Neuron (in vitro differentiated cells): ENCODE results near the gene PEX5L.

Source experiments
- H2AFZ ChIP-seq: one replicate; pipeline ENCODE4 v1.6.1; 2013; ENCODE audit warnings: low read depth, mild to moderate bottlenecking, inconsistent platforms, low read length, moderate library complexity
- H3K27me3 ChIP-seq: one replicate; pipeline ENCODE4 v1.6.1; 2013; ENCODE audit warnings: low read length; ENCODE audit not compliant: insufficient read depth
- H3K36me3 ChIP-seq: one replicate; pipeline ENCODE4 v1.6.1; 2013; ENCODE audit warnings: low read length; ENCODE audit not compliant: insufficient read depth
- H3K4me1 ChIP-seq: one replicate; pipeline ENCODE4 v1.6.1; 2013; ENCODE audit warnings: low read length; ENCODE audit not compliant: insufficient read depth
- H3K4me3 ChIP-seq: 2 replicates; pipeline ENCODE4 v1.5.1; 2013; ENCODE audit warnings: mild to moderate bottlenecking, low read length, moderate library complexity
- H3K9me3 ChIP-seq: one replicate; pipeline ENCODE4 v1.6.1; 2013; ENCODE audit warnings: low read length

PEX5L gene

GRCh38 chr3:179943117-179943880 is 93.4 kb downstream of the PEX5L start:
- H2AFZ ChIP-seq, result peak overlapping the region; percentile 57
- H3K4me1 ChIP-seq, result peaks cover 6% of the 10 kb centered on the region
- no peaks in the 10 kb centered on the region for H3K36me3 ChIP-seq
- H3K9me3 ChIP-seq, result no peaks in the 10 kb centered on the region
- H3K27me3 ChIP-seq, result no peaks in the 10 kb centered on the region
- no peak overlapping the region for H3K4me3 ChIP-seq

GRCh38 chr3:179942553-179943075 is 94.1 kb downstream of the PEX5L start:
- H3K4me3 ChIP-seq, result no peak overlapping the region
- H3K9me3 ChIP-seq, result no peaks in the 10 kb centered on the region
- no peaks in the 10 kb centered on the region for H3K36me3 ChIP-seq
- H3K4me1 ChIP-seq, result peaks cover 6% of the 10 kb centered on the region
- H2AFZ ChIP-seq, result no peak overlapping the region
- no peaks in the 10 kb centered on the region for H3K27me3 ChIP-seq

GRCh38 chr3:179935710-179936109 is 101.0 kb downstream of the PEX5L start:
- H3K27me3 ChIP-seq, result no peaks in the 10 kb centered on the region
- H3K4me1 ChIP-seq, result no peaks in the 10 kb centered on the region
- no peak overlapping the region for H2AFZ ChIP-seq
- H3K9me3 ChIP-seq, result no peaks in the 10 kb centered on the region
- no peak overlapping the region for H3K4me3 ChIP-seq
- H3K36me3 ChIP-seq, result no peaks in the 10 kb centered on the region

GRCh38 chr3:179933914-179934313 is 102.8 kb downstream of the PEX5L start:
- Histone ChIP-seq H2AFZ (no peak overlapping the region), H3K4me1 (no peaks in the 10 kb centered on the region), H3K27me3 (no peaks in the 10 kb centered on the region), H3K36me3 (no peaks in the 10 kb centered on the region), H3K9me3 (no peaks in the 10 kb centered on the region), H3K4me3 (no peak overlapping the region)

GRCh38 chr3:179933080-179933479 is 103.7 kb downstream of the PEX5L start:
- H3K4me1 ChIP-seq, result no peaks in the 10 kb centered on the region
- H3K4me3 ChIP-seq, result no peak overlapping the region
- H3K27me3 ChIP-seq, result no peaks in the 10 kb centered on the region
- no peaks in the 10 kb centered on the region for H3K36me3 ChIP-seq
- no peak overlapping the region for H2AFZ ChIP-seq
- no peaks in the 10 kb centered on the region for H3K9me3 ChIP-seq

- H3K27me3 ChIP-seq, result no peaks in the 10 kb centered on the region
- H3K4me1 ChIP-seq, result no peaks in the 10 kb centered on the region
- H3K36me3 ChIP-seq, result no peaks in the 10 kb centered on the region
- no peak overlapping the region for H3K4me3 ChIP-seq
- no peak overlapping the region for H2AFZ ChIP-seq
- H3K9me3 ChIP-seq, result no peaks in the 10 kb centered on the region
These were observed 104.1 kb downstream of the PEX5L start for GRCh38 chr3:179932674-179933073.

- H3K36me3 ChIP-seq, result no peaks in the 10 kb centered on the region
- H3K27me3 ChIP-seq, result no peaks in the 10 kb centered on the region
- H3K4me3 ChIP-seq, result no peak overlapping the region
- no peaks in the 10 kb centered on the region for H3K9me3 ChIP-seq
- H3K4me1 ChIP-seq, result no peaks in the 10 kb centered on the region
- H2AFZ ChIP-seq, result no peak overlapping the region
These were observed 107.6 kb downstream of the PEX5L start for GRCh38 chr3:179929091-179929529.

GRCh38 chr3:179927191-179927590 is 109.5 kb downstream of the PEX5L start:
- Histone ChIP-seq H3K27me3 (no peaks in the 10 kb centered on the region), H3K4me3 (no peak overlapping the region), H2AFZ (no peak overlapping the region), H3K9me3 (no peaks in the 10 kb centered on the region), H3K36me3 (no peaks in the 10 kb centered on the region), H3K4me1 (no peaks in the 10 kb centered on the region)

GRCh38 chr3:179921951-179922350 is 114.8 kb downstream of the PEX5L start:
- H3K9me3 ChIP-seq, result no peaks in the 10 kb centered on the region
- peaks cover 2% of the 10 kb centered on the region for H3K4me1 ChIP-seq
- H3K27me3 ChIP-seq, result no peaks in the 10 kb centered on the region
- no peaks in the 10 kb centered on the region for H3K36me3 ChIP-seq
- H3K4me3 ChIP-seq, result no peak overlapping the region
- no peak overlapping the region for H2AFZ ChIP-seq

GRCh38 chr3:179921500-179921899 is 115.2 kb downstream of the PEX5L start:
- Histone ChIP-seq H3K4me3 (no peak overlapping the region), H3K27me3 (no peaks in the 10 kb centered on the region), H3K4me1 (peaks cover 2% of the 10 kb centered on the region), H3K9me3 (no peaks in the 10 kb centered on the region), H2AFZ (no peak overlapping the region), H3K36me3 (no peaks in the 10 kb centered on the region)

GRCh38 chr3:179907784-179908482 is 128.8 kb downstream of the PEX5L start:
- Histone ChIP-seq H3K4me3 (no peak overlapping the region), H3K4me1 (no peaks in the 10 kb centered on the region), H3K27me3 (no peaks in the 10 kb centered on the region), H3K9me3 (no peaks in the 10 kb centered on the region), H3K36me3 (no peaks in the 10 kb centered on the region), H2AFZ (no peak overlapping the region)

- Histone ChIP-seq H3K4me3 (no peak overlapping the region), H2AFZ (no peak overlapping the region), H3K9me3 (no peaks in the 10 kb centered on the region), H3K36me3 (no peaks in the 10 kb centered on the region), H3K27me3 (peaks cover 4% of the 10 kb centered on the region), H3K4me1 (peaks cover 3% of the 10 kb centered on the region)
These were observed 134.7 kb downstream of the PEX5L start for GRCh38 chr3:179902061-179902460.

GRCh38 chr3:179898024-179898423 is 138.7 kb downstream of the PEX5L start:
- no peak overlapping the region for H2AFZ ChIP-seq
- no peaks in the 10 kb centered on the region for H3K36me3 ChIP-seq
- H3K27me3 ChIP-seq, result peaks cover 9% of the 10 kb centered on the region
- no peaks in the 10 kb centered on the region for H3K9me3 ChIP-seq
- peaks cover 3% of the 10 kb centered on the region for H3K4me1 ChIP-seq
- no peak overlapping the region for H3K4me3 ChIP-seq
